Body of pancreas (tissue), 4 donors: ENCODE results near the gene CAPN15. TPM values are rescaled to one million over a fixed set of nuclear protein-coding genes. Genes with fewer than 3 reads are reported as not detected.

Experiments
- ATAC-seq: fragments of 150-250 bp; one replicate; pipeline ENCODE4 v1.9.1; 2016
- DNase-seq, 4 donors: peaks; one replicate each; pipeline ENCODE4 v3.0.0-alpha.2; 2019
- H3K27ac ChIP-seq, 4 donors: fragments of 200-600 bp; sonication (generic); 1 replicate in 3 of 4; 2 replicates in 1 of 4; pipeline versions ENCODE4 v1.5.1 to v1.6.1; 2016 to 2019; ENCODE audit warnings: mild to moderate bottlenecking in 1 of 4, mixed read lengths in 1 of 4, moderate library complexity in 1 of 4
- H3K27me3 ChIP-seq, 2 donors: fragments of 200-600 bp; sonication (generic); one replicate each; pipeline ENCODE4 v1.6.0; 2016; ENCODE audit warnings: mild to moderate bottlenecking in 1 of 2
- H3K36me3 ChIP-seq, 2 donors: fragments of 200-600 bp; sonication (generic); replicated peaks in 1 of 2; 2 replicates each; pipeline ENCODE4 v1.5.1; 2016; ENCODE audit warnings: low read depth in 2 of 2; ENCODE audit not compliant: insufficient read depth in 1 of 2
- H3K4me1 ChIP-seq: fragments of 200-600 bp; sonication (generic); one replicate; pipeline ENCODE4 v1.6.0; 2016
- H3K4me3 ChIP-seq, 2 donors: fragments of 200-600 bp; sonication (generic); 1 replicate in 1 of 2; 2 replicates in 1 of 2; pipeline ENCODE4 v1.5.1; 2016 to 2019
- H3K9me3 ChIP-seq, 3 donors: fragments of 200-600 bp; sonication (generic); 1 replicate in 2 of 3; 2 replicates in 1 of 3; pipeline ENCODE4 v1.5.1; 2016
- POLR2A ChIP-seq, 3 donors: fragments of 450-650 bp; IDR thresholded peaks; one replicate each; pipeline ENCODE4 v1.6.1; 2016; ENCODE audit warnings: antibody characterized with exemption in 3 of 3, mild to moderate bottlenecking in 2 of 3
- WGBS, 2 donors: methylation state at CpG; one replicate each; pipeline ENCODE4 v1.1.5; 2017; 5-methylcytosine and 5-hydroxymethylcytosine counted together
- intact Hi-C: fragments of 100-400 bp; cut with DNase I; formaldehyde crosslinking; loops from one replicate; pipeline ENCODE4 v1.15.1; 2023
- total RNA-seq, 2 donors: library from RNA; depleted of rRNA; stranded (reverse); fragments of >200 nt; gene quantifications; one replicate each; pipeline ENCODE4 v1.1.0, GENCODE V29; 2016
- TF ChIP-seq, protein P1 (sequence below), 7 experiments: fragments of 450-650 bp in 4 of 7; fragments of 200-600 bp in 3 of 7; sonication (generic) in 3 of 7; IDR thresholded peaks; one replicate each; pipeline ENCODE4 v1.5.1; 2016 to 2019; ENCODE audit warnings: antibody characterized with exemption in 7 of 7

Gene CAPN15
- total RNA-seq, 2 donors from 2014 or later, result 48.0 to 104 TPM

DNA sequence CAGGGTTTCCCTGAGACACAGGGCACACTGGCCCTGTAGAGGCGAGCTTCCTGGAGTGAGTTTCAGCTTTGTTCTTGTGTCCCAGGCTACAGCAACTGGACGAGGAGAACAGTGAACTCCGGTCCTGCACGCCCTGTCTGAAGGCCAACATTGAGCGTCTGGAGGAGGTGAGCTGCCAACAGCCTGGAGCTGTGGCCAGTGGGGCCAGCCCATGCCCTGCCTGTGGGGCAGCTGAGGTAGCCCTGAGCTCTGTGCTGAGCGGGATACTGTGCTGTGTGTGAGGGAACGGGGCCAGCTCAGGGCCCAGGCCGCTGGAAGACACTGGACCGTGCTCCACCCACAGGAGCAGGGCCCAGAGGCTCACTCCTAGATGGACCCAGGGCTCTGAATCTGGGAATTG lies 8.7 kb upstream of the CAPN15 start:
- TF ChIP-seq, protein P1, sequence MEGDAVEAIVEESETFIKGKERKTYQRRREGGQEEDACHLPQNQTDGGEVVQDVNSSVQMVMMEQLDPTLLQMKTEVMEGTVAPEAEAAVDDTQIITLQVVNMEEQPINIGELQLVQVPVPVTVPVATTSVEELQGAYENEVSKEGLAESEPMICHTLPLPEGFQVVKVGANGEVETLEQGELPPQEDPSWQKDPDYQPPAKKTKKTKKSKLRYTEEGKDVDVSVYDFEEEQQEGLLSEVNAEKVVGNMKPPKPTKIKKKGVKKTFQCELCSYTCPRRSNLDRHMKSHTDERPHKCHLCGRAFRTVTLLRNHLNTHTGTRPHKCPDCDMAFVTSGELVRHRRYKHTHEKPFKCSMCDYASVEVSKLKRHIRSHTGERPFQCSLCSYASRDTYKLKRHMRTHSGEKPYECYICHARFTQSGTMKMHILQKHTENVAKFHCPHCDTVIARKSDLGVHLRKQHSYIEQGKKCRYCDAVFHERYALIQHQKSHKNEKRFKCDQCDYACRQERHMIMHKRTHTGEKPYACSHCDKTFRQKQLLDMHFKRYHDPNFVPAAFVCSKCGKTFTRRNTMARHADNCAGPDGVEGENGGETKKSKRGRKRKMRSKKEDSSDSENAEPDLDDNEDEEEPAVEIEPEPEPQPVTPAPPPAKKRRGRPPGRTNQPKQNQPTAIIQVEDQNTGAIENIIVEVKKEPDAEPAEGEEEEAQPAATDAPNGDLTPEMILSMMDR (IDR thresholded peaks at IDR 0.05), result no peak
- no peak for TF ChIP-seq POLR2A (IDR thresholded peaks at IDR 0.05)
- Histone ChIP-seq H3K4me1 (peaks cover under 1% of the 10 kb centered on the region), H3K27me3 (no peaks in the 10 kb centered on the region), H3K9me3 (no peaks in the 10 kb centered on the region), H3K36me3 (peaks cover 0 to 13% of the 10 kb centered on the region in 2 donors), H3K4me3 (no peak overlapping the region), H3K27ac (no peak overlapping the region)
- ATAC-seq (no peak), DNase-seq (no peak)
- WGBS, 2 donors, result 87 to 100% methylated on average over 1 to 8 of the region's 9 CpGs
- intact Hi-C loops, result no loop called here

DNA sequence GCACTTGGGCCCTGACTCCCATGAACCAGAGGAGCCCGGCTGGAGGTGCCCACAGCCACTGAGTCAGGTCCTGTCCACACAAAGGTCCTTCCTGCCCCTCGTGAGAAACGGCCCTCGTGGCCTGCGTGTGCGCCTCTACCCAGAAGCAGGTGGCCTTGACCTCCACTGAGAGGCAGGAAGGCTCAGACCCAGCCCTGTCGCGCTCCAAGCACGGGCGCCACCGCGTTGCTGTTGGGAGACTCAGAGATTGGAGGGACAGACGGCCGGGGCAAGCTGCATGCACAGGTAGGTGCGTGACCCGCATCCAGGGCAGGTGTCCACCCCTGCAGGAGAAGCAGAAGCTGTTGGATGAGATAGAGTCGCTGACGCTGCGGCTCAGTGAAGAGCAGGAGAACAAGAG lies 8.1 kb upstream of the CAPN15 start:
- DNase-seq (no peak), ATAC-seq (no peak)
- H3K4me3 ChIP-seq, result no peak overlapping the region
- H3K9me3 ChIP-seq, result no peaks in the 10 kb centered on the region
- 93 to 94% methylated on average over 13 to 19 of the region's 19 CpGs for WGBS, 2 donors
- H3K27me3 ChIP-seq, result no peaks in the 10 kb centered on the region
- no peak for TF ChIP-seq POLR2A (IDR thresholded peaks at IDR 0.05)
- TF ChIP-seq, protein P1 (IDR thresholded peaks at IDR 0.05), result no peak
- H3K27ac ChIP-seq, result no peak overlapping the region
- intact Hi-C loops, result no loop called here
- H3K4me1 ChIP-seq, result peaks cover 6% of the 10 kb centered on the region
- peaks cover 0 to 13% of the 10 kb centered on the region in 2 donors for H3K36me3 ChIP-seq

DNA sequence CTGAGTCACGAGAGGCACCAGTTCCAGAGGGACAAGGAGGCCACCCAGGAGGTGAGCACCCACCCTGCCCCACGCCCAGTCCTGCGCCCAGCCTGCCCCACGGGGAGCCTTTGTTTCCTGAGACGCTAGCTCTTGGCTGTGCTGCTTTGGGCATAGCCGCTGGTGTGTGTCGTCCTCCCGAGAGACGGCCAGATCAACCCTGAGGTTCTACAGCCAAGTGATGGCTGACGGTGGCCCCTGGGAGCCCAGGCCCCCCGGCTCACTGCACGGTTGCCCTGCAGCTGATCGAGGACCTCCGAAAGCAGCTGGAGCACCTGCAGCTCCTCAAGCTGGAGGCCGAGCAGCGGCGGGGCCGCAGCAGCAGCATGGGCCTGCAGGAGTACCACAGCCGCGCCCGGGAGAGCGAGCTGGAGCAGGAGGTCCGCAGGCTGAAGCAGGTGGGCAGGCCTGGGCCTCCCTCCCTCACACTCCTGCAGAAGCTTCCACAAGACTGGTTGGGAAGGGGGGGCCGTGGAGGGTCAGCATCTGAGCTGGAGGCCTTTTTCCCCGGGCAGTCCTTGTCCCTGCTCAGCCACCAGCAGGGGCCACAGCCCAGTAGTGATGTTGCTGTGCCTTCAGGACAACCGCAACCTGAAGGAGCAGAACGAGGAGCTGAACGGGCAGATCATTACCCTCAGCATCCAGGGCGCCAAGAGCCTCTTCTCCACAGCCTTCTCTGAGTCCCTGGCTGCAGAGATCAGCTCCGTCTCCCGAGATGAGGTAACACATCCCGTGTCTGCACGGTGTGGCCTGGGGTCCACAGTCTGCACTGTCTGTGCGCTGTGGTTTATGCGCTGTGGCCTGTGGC lies 7.4 kb upstream of the CAPN15 start:
- no peak for ATAC-seq
- WGBS, 2 donors, result 94% methylated on average over 10 to 21 of the region's 35 CpGs
- no peaks in the 10 kb centered on the region for H3K27me3 ChIP-seq

DNA sequence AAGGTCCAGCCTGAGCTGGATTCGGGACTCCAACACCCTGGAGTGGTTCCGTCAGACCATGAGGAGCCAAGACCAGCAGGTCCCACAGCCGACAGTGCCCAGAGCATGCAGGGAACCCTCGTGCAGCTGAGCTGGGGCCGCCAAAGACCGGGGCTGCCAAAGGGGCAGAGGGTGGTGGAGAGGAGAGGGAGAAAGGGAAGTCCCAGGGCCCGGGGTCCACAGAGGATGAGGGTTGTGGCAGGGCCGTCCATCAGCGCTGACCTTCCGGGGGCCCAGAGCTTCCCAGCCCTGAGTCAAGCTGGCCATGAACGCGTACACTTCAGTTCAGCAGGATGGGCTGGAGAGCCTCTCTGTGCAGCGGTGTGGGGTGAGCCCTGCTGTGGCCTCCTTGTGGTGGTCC lies 6.7 kb upstream of the CAPN15 start:
- no peak overlapping the region for H3K27ac ChIP-seq
- H3K4me3 ChIP-seq, result no peak overlapping the region
- intact Hi-C loops, result no loop called here
- TF ChIP-seq, protein P1 (IDR thresholded peaks at IDR 0.05), result no peak
- no peak for TF ChIP-seq POLR2A (IDR thresholded peaks at IDR 0.05)
- no peaks in the 10 kb centered on the region for H3K9me3 ChIP-seq
- no peaks in the 10 kb centered on the region for H3K27me3 ChIP-seq
- ATAC-seq, result no peak
- peaks cover 0 to 12% of the 10 kb centered on the region in 2 donors for H3K36me3 ChIP-seq
- WGBS, 2 donors, result 92% methylated on average over 9 to 11 of the region's 13 CpGs
- DNase-seq, result no peak
- peaks cover 20% of the 10 kb centered on the region for H3K4me1 ChIP-seq

More for the DNA sequence above, 7.4 kb upstream of the CAPN15 start:
- H3K36me3 ChIP-seq, result peaks cover 0 to 13% of the 10 kb centered on the region in 2 donors
- TF ChIP-seq POLR2A (IDR thresholded peaks at IDR 0.05), result no peak
- TF ChIP-seq, protein P1 (IDR thresholded peaks at IDR 0.05), result no peak
- DNase-seq, result no peak
- no peak overlapping the region for H3K4me3 ChIP-seq
- no peaks in the 10 kb centered on the region for H3K9me3 ChIP-seq
- intact Hi-C loops, result no loop called here
- no peak overlapping the region for H3K27ac ChIP-seq
- H3K4me1 ChIP-seq, result peaks cover 13% of the 10 kb centered on the region
